SKM-1 treated with dmso at 0.1 percent for 144 hours (cell line): ENCODE measurements around the gene MOXD1.

Experiments used
- DNase-seq: peaks from one replicate; lab custom pipeline; 2025; ENCODE audit not compliant: unreplicated experiment; lab: John Stamatoyannopoulos, UW

MOXD1 gene

GRCh38 chr6:132399376-132400074 lies 1.8 kb downstream of the MOXD1 start:
- no peak for DNase-seq

- DNase-seq, result no peak
These were observed 6.2 kb downstream of the MOXD1 start for GRCh38 chr6:132395015-132395597.

DNA sequence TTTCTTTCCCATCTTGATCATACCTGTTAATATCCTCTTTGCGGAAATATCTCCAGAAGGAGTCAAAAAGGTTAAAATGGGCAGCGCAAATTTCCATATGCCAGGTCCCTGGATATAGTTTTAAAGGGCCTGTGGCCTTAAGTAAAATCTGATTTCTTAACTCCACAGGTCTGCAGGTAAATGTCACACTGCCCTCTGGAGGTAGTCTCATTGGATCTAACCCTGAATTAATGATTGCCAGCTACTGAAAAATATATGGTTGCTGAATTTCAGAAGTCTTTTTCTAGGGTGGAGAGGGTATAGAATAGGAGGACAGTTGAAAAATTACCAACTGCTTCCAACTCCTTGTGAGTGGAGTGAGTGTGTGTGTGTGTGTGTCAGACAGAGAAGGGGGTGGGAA lies 8.5 kb downstream of the MOXD1 start:
- no peak for DNase-seq

DNA sequence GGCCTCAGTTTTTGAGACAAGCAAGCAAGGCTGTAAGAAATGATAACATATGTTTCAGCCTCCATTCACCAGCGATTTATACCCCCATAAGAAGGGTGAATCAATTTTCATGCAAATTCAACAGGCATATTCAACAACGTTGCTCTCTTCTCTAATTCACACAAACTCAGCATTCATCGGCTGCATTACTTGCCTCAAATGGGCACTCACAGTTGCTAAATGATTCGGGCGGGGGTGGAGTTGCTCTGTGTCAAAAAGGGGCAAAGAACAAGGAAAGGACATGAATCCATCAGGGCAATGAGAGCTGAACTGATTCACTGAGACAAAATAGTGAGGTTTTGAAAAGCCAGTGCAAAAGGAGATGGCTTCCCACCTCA lies 9.0 kb downstream of the MOXD1 start:
- DNase-seq, result no peak

DNA sequence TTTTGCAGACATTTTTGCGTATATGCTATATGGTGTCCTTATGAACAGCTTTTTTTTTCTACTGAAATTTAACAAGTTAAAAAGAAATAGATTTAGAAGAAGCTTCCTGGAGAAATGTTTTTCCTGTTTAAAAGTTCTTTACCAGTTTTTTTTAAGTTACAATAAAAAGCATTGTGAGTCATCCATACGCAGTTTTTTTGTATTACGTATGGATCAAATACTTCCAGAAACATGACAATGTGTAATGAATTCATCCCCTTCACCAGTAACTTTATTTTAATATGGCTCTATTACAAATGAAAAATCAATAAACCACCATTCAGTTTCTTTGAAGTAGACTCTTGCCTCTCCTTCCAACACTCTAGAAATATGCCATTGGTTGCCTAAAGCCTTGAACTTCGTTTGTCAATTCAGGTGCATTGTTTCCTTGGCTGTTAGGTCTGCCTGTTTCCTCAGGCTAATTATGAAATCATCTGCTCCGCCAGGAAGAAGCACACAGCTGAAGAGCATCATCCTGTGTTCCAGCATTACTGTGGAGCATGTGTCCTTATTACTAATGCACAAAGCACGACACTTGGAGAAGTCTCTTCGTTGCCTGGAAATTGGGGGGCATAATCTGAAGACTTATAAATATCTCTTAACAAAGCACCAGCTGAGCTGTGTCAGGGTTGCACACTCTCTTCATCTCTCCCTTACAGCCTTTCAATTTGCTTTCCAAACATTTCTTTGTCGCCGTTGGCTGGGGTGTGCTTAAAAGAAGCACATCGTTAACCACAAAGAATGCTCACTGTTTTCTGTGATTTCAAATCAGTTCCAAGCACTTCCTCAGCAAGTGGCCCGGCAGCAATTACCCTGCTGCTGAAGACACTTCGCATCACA lies 9.6 kb downstream of the MOXD1 start:
- no peak for DNase-seq

- DNase-seq, result no peak
These were observed 10.8 kb downstream of the MOXD1 start for GRCh38 chr6:132390451-132390850.

- DNase-seq, result no peak
These were observed 11.3 kb downstream of the MOXD1 start for GRCh38 chr6:132390017-132390416.

DNA sequence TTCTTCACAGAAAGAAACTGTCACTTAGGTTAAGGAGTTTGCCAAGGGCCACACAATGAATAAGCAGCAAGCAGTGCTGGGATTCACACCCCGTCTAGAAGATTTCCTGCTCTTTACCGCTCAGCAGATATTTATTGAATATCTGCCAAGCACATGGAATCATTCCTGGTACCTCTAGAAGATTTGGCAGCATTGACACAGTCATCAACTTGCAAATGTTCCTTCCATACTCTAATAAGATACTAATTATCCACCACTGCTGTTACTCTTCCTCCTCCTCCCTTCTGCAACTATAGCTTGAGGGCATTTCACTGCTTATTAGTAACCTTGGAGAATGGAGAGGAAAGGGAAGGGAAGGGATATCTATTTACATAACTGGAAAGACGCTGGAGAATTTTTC lies 13.0 kb downstream of the MOXD1 start:
- no peak for DNase-seq

GRCh38 chr6:132382630-132383175 lies 18.6 kb downstream of the MOXD1 start:
- DNase-seq, result no peak

- no peak for DNase-seq
These were observed 19.9 kb downstream of the MOXD1 start for GRCh38 chr6:132381381-132381780.

- DNase-seq, result no peak
These were observed 20.8 kb downstream of the MOXD1 start for GRCh38 chr6:132380358-132381029.

- DNase-seq, result no peak
These were observed 31.7 kb downstream of the MOXD1 start for GRCh38 chr6:132369526-132369925.

DNA sequence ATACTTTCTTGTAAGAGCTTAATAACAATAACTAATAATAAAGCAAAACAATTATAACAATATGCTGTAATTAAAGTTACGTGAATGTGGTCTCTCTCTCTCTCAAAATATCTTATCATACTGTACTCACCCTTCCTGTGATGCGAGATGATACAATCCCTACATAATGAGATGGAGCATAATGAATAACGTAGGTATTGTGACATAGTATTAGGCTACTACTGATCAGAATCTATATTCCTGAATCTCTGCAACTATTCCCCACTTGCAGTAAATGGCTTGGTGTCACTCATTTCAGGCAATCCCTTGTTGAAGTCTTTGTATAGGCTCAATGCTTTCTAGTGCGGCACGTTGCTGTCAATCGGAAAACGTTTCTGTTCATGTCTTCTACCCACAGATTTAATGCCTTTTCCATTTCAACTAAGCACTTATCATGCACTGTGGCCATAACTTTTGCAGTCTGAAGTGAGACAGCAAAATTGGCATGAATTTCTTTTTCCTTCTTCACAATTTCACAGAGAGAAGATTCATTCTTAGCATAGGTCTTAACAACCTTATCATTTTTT lies 32.3 kb downstream of the MOXD1 start:
- DNase-seq, result no peak

- DNase-seq, result no peak
These were observed 35.9 kb downstream of the MOXD1 start for GRCh38 chr6:132365281-132365907.

DNA sequence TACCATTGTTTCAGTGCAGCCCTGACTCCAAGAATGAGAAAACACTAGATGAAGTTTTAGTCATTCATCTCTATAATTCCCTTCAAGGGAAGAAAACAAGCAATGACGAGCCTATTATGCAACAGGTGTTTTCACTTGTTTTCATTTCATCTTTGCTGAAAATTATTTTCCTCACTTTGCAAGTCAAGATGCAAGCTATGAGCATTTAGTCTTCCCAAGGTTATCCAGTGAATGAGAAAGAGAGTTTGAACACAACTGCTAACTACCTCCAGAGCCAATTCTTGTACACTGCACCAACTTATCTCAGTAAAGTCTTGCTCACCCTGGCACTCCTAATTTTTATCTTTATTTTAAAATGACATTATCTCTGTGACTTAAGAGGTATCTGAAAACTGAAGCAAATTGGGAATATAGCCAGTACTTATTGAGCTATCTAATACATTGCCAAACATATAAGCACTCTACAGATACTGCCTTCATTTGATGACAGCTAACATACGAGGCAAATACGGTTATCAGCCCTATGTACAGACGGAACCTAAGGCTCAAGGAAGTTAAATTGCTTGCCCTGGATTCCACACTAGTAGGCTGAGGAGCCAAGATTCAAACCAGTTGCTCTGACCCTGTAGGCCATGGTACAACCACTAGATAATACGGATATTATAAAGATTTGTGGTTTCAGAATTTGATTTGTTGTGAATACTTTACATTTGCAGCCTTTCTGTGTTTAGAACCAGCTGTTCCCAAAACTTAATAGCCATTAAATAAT lies 36.8 kb downstream of the MOXD1 start:
- no peak for DNase-seq

DNA sequence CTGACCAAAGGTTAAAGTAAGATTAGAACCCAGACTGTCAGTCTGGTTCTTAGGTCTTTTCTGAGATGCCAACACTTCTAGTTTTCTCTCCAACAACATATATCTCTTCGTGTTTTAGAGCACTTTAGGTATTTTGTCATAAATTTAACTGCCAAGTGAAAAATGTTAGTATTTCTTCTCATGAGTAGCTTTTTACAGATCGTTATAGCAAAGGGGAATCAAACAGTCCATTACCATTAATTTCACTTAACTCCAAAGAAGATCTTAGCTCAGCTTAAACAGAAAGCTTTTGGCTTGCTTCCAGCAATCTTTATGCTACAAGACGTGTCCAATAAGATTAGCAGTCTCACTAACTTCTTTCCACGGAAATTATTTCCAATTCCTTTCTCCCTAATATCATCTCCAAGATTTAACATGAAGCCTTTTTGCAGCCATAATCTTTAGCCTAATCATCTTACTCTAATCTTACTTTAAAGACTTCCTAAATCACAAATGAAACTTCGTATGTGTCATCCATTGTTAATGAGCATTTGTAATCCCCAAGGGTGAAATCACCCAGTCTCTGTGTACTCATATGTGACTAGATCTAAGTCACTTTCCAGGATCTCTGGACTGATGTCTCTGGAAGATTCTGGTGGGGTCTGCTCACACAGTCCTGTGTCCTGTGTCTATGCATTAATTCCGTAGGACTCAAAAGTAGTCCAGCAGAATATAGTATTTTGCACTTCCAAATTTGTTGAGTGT lies 38.7 kb downstream of the MOXD1 start:
- DNase-seq, result no peak

DNA sequence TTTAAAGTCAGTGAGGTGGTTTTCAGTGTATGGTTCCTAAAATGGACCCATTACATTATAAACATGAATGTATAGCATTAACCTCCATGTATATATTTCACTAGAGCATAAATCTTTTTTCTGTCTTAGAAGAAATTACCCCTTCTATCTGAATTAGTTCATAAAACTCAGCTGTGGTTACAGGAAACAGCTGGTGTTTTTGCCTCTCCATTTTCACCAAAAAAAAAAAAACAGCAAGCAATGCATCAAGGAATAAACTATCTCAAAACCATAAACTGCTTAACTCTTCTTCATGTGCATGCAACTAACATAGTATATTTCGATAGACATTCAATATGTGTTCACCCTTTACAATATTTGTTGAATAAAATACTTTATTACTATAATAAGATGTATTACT lies 40.2 kb downstream of the MOXD1 start:
- DNase-seq, result no peak

- DNase-seq, result no peak
These were observed 41.4 kb downstream of the MOXD1 start for GRCh38 chr6:132359886-132360285.

DNA sequence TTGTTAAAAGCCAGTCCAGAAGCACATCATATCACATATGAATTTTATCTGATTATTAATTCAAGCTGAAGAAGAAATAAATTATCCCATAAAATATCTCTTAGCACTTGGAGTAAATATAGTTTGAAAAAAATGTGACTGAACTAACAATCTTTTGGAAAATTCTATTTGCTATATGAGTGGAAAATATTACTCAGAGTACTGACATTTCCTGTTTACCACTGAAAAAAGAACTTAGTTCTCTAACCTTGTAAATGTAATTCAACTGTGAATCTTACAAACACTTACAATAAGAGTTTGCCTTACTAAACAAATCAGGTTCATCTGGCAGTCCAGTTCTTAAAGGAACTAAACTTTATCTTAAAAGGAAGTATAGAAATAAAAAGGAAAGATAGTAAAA lies 44.2 kb downstream of the MOXD1 start:
- no peak for DNase-seq
